ENCODE data around the gene SPINK4. TPM values are rescaled to one million over a fixed set of nuclear protein-coding genes. Genes with fewer than 3 reads are reported as not detected.

Gene SPINK4
- total RNA-seq, 4 donors from 2014 or later: not detected

- TF ChIP-seq CTCF (IDR thresholded peaks at IDR 0.05; ENCODE audit: low read depth): no peak
Measured at GRCh38 chr9:33230756-33231622, 9.0 kb upstream of the SPINK4 start.

- no peak for TF ChIP-seq CTCF (IDR thresholded peaks at IDR 0.05; ENCODE audit: low read depth)
Measured at GRCh38 chr9:33231623-33231942, 8.4 kb upstream of the SPINK4 start.

GRCh38 chr9:33232815-33233214 lies 7.2 kb upstream of the SPINK4 start:
- TF ChIP-seq CTCF (IDR thresholded peaks at IDR 0.05; ENCODE audit: low read depth): no peak

GRCh38 chr9:33233626-33234342 lies 6.2 kb upstream of the SPINK4 start:
- no peak for TF ChIP-seq CTCF (IDR thresholded peaks at IDR 0.05; ENCODE audit: low read depth)

- TF ChIP-seq CTCF (IDR thresholded peaks at IDR 0.05; ENCODE audit: low read depth): no peak
Measured at GRCh38 chr9:33234511-33235467, 5.2 kb upstream of the SPINK4 start.

- no peak for TF ChIP-seq CTCF (IDR thresholded peaks at IDR 0.05; ENCODE audit: low read depth)
Measured at GRCh38 chr9:33236571-33236970, 3.4 kb upstream of the SPINK4 start.

All from subcutaneous adipose tissue (tissue), 4 donors.